ENCODE data around the gene FLRT2. TPM values are rescaled to one million over a fixed set of nuclear protein-coding genes. Genes with fewer than 3 reads are reported as not detected.

FLRT2 gene
- total and polyA plus RNA-seq, 11 donors = 0.61 to 41.9 (median 3.1) TPM

- Histone ChIP-seq H3K4me1 (peaks cover 0 to 13% (median 0%) of the 10 kb centered on the region in 12 donors), H3K9me3 (no peaks in the 10 kb centered on the region), H3K36me3 (no peaks in the 10 kb centered on the region), H3K27ac (no peak overlapping the region), H3K27me3 (no peaks in the 10 kb centered on the region), H3K4me3 (no peak overlapping the region)
- ATAC-seq (no peak), DNase-seq (no peak)
- 58 to 68% (median 63%) methylated on average over 5 of the region's 5 CpGs for WGBS, 4 donors
- intact Hi-C loops (cut with DNase I) = no loop called here
- TF ChIP-seq POLR2A (IDR thresholded peaks at IDR 0.05) = no peak
- TF ChIP-seq, protein P1, sequence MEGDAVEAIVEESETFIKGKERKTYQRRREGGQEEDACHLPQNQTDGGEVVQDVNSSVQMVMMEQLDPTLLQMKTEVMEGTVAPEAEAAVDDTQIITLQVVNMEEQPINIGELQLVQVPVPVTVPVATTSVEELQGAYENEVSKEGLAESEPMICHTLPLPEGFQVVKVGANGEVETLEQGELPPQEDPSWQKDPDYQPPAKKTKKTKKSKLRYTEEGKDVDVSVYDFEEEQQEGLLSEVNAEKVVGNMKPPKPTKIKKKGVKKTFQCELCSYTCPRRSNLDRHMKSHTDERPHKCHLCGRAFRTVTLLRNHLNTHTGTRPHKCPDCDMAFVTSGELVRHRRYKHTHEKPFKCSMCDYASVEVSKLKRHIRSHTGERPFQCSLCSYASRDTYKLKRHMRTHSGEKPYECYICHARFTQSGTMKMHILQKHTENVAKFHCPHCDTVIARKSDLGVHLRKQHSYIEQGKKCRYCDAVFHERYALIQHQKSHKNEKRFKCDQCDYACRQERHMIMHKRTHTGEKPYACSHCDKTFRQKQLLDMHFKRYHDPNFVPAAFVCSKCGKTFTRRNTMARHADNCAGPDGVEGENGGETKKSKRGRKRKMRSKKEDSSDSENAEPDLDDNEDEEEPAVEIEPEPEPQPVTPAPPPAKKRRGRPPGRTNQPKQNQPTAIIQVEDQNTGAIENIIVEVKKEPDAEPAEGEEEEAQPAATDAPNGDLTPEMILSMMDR (IDR thresholded peaks at IDR 0.05) = no peak
These were observed 83.6 kb downstream of the FLRT2 start for GRCh38 chr14:85613496-85613895.

GRCh38 chr14:85616386-85616885 is 86.5 kb downstream of the FLRT2 start:
- Histone ChIP-seq H3K27me3 (no peaks in the 10 kb centered on the region), H3K9me3 (no peaks in the 10 kb centered on the region), H3K36me3 (peaks cover 0 to 10% (median 0%) of the 10 kb centered on the region in 9 donors), H3K4me3 (no peak overlapping the region), H3K4me1 (peaks cover 0 to 13% (median 0%) of the 10 kb centered on the region in 12 donors), H3K27ac (no peak overlapping the region)
- intact Hi-C loops (cut with DNase I) = no loop called here
- DNase-seq = no peak
- WGBS, 4 donors = 83 to 87% (median 86%) methylated on average over 5 of the region's 5 CpGs
- TF ChIP-seq, protein P1 (IDR thresholded peaks at IDR 0.05) = no peak
- TF ChIP-seq POLR2A (IDR thresholded peaks at IDR 0.05) = no peak
- no peak for ATAC-seq

- no peaks in the 10 kb centered on the region for H3K27me3 ChIP-seq
These were observed 86.9 kb downstream of the FLRT2 start for GRCh38 chr14:85616886-85617285.

GRCh38 chr14:85617791-85618190 is 87.8 kb downstream of the FLRT2 start:
- DNase-seq (no peak), ATAC-seq (no peak)
- no peaks in the 10 kb centered on the region for H3K27me3 ChIP-seq
- 78 to 92% (median 81%) methylated on average over 2 of the region's 2 CpGs for WGBS, 4 donors
- H3K27ac ChIP-seq = no peak overlapping the region
- no peaks in the 10 kb centered on the region for H3K9me3 ChIP-seq
- TF ChIP-seq, protein P1 (IDR thresholded peaks at IDR 0.05) = no peak
- no peak for TF ChIP-seq POLR2A (IDR thresholded peaks at IDR 0.05)
- H3K36me3 ChIP-seq = peaks cover 0 to 21% (median under 1%) of the 10 kb centered on the region in 9 donors
- intact Hi-C loops (cut with DNase I) = no loop called here
- H3K4me1 ChIP-seq = peaks cover 0 to 13% (median 0%) of the 10 kb centered on the region in 12 donors
- H3K4me3 ChIP-seq = no peak overlapping the region

More at GRCh38 chr14:85616886-85617285, 86.9 kb downstream of the FLRT2 start:
- WGBS, 4 donors = 55 to 87% (median 84%) methylated on average over 2 of the region's 2 CpGs
- TF ChIP-seq, protein P1 (IDR thresholded peaks at IDR 0.05) = no peak
- TF ChIP-seq POLR2A (IDR thresholded peaks at IDR 0.05) = no peak
- no peak for ATAC-seq
- Histone ChIP-seq H3K36me3 (peaks cover 0 to 14% (median 0%) of the 10 kb centered on the region in 9 donors), H3K4me3 (no peak overlapping the region), H3K9me3 (no peaks in the 10 kb centered on the region), H3K27ac (no peak overlapping the region), H3K4me1 (peaks cover 0 to 13% (median 0%) of the 10 kb centered on the region in 12 donors)
- intact Hi-C loops (cut with DNase I) = no loop called here
- no peak for DNase-seq
